SH-SY5Y (cell line): Measurements from ENCODE around the gene CSNK2A3.

Experiments used
- GATA2 ChIP-seq: IDR thresholded peaks from 2 replicates; pipeline ENCODE4 v1.6.1; 2011; ENCODE audit warnings: mild to moderate bottlenecking, low read depth, low read length
- GATA3 ChIP-seq: IDR thresholded peaks from 2 replicates; pipeline ENCODE4 v1.6.1; 2011; ENCODE audit warnings: low read depth, mild to moderate bottlenecking, low read length, moderate library complexity

The CSNK2A3 gene

GRCh38 chr11:11309906-11310305 lies 43.1 kb downstream of the CSNK2A3 start:
- no peak for TF ChIP-seq GATA3
- no peak for TF ChIP-seq GATA2

GRCh38 chr11:11308249-11308648 lies 44.8 kb downstream of the CSNK2A3 start:
- no peak for TF ChIP-seq GATA3
- TF ChIP-seq GATA2: no peak

- no peak for TF ChIP-seq GATA3
- TF ChIP-seq GATA2: no peak
Observed at GRCh38 chr11:11306855-11307254, 46.2 kb downstream of the CSNK2A3 start.

GRCh38 chr11:11304550-11304949 lies 48.5 kb downstream of the CSNK2A3 start:
- no peak for TF ChIP-seq GATA3
- TF ChIP-seq GATA2: no peak

GRCh38 chr11:11302565-11302964 lies 50.5 kb downstream of the CSNK2A3 start:
- TF ChIP-seq GATA3: no peak
- TF ChIP-seq GATA2: no peak
